Liver (tissue), 9 donors: ENCODE measurements around the gene NAGPA. TPM values are rescaled to one million over a fixed set of nuclear protein-coding genes. Genes with fewer than 3 reads are reported as not detected.

Source experiments
- DNase-seq: peaks from one replicate; pipeline ENCODE4 v3.0.0-alpha.2; 2017; ENCODE audit warnings: low spot score
- H3K27ac ChIP-seq, 2 donors: one replicate each; pipeline ENCODE4 v1.7.0; 2013; ENCODE audit warnings: inconsistent platforms in 2 of 2, low read length in 2 of 2, control low read depth in 1 of 2, low read depth in 1 of 2, mild to moderate bottlenecking in 1 of 2
- H3K27me3 ChIP-seq, 4 donors: one replicate each; pipeline versions ENCODE4 v1.6.1 to v1.7.0; 2013; ENCODE audit warnings: low read length in 3 of 4, inconsistent platforms in 1 of 4, mild to moderate bottlenecking in 1 of 4, moderate library complexity in 1 of 4; ENCODE audit not compliant: control insufficient read depth in 4 of 4, insufficient read depth in 4 of 4
- H3K36me3 ChIP-seq, 4 donors: one replicate each; pipeline versions ENCODE4 v1.6.1 to v1.7.0; 2013; ENCODE audit warnings: low read length in 3 of 4, mild to moderate bottlenecking in 3 of 4, low read depth in 1 of 4, moderate library complexity in 1 of 4; ENCODE audit not compliant: control insufficient read depth in 4 of 4, insufficient read depth in 3 of 4
- H3K4me1 ChIP-seq, 4 donors: one replicate each; pipeline versions ENCODE4 v1.6.1 to v1.7.0; 2013; ENCODE audit warnings: low read length in 3 of 4, mild to moderate bottlenecking in 3 of 4, moderate library complexity in 1 of 4; ENCODE audit not compliant: control insufficient read depth in 4 of 4, insufficient read depth in 4 of 4
- H3K4me3 ChIP-seq, 3 donors: one replicate each; pipeline versions ENCODE4 v1.6.1 to v1.7.0; 2013; ENCODE audit warnings: low read length in 3 of 3, control low read depth in 1 of 3, low read depth in 1 of 3, mild to moderate bottlenecking in 1 of 3
- H3K9ac ChIP-seq, 2 donors: one replicate each; pipeline ENCODE4 v1.7.0; 2013; ENCODE audit warnings: low read length in 2 of 2, mild to moderate bottlenecking in 2 of 2, moderate library complexity in 2 of 2, control low read depth in 1 of 2, low read depth in 1 of 2
- H3K9me3 ChIP-seq, 4 donors: one replicate each; pipeline versions ENCODE4 v1.6.1 to v1.7.0; 2013; ENCODE audit warnings: low read length in 3 of 4; ENCODE audit not compliant: control insufficient read depth in 4 of 4
- EGR1 ChIP-seq, 2 donors: IDR thresholded peaks; 2 replicates each; pipeline ENCODE4 v1.6.1; 2016 to 2018; ENCODE audit warnings: antibody characterized with exemption in 2 of 2, low read depth in 2 of 2
- FOXA1 ChIP-seq: IDR thresholded peaks from 2 replicates; pipeline ENCODE4 v1.6.1; 2016; ENCODE audit warnings: antibody characterized with exemption
- FOXA2 ChIP-seq: IDR thresholded peaks from 2 replicates; pipeline ENCODE4 v1.6.1; 2016; ENCODE audit warnings: antibody characterized with exemption
- GABPA ChIP-seq, 2 donors: IDR thresholded peaks in 1 of 2; conservative IDR thresholded peaks in 1 of 2; 2 replicates each; pipeline ENCODE4 v1.6.1; 2016; ENCODE audit warnings: antibody characterized with exemption in 2 of 2, mild to moderate bottlenecking in 1 of 2, moderate library complexity in 1 of 2
- HNF4A ChIP-seq, 2 donors: conservative IDR thresholded peaks; 2 replicates each; pipeline ENCODE4 v1.6.1; 2016; ENCODE audit warnings: antibody characterized with exemption in 2 of 2, mild to moderate bottlenecking in 2 of 2
- HNF4G ChIP-seq: IDR thresholded peaks from 2 replicates; pipeline ENCODE4 v1.6.1; 2016; ENCODE audit warnings: antibody characterized with exemption
- NR2F2 ChIP-seq: IDR thresholded peaks from 2 replicates; pipeline ENCODE4 v1.6.1; 2016; ENCODE audit warnings: antibody characterized with exemption
- RAD21 ChIP-seq, 2 donors: IDR thresholded peaks; 2 replicates each; pipeline ENCODE4 v1.6.1; 2016; ENCODE audit warnings: antibody characterized with exemption in 2 of 2, mild to moderate bottlenecking in 2 of 2
- REST ChIP-seq: IDR thresholded peaks from 2 replicates; pipeline ENCODE4 v1.6.1; 2016; ENCODE audit warnings: antibody characterized with exemption, mild to moderate bottlenecking
- RXRA ChIP-seq, 2 donors: IDR thresholded peaks; 2 replicates each; pipeline ENCODE4 v1.6.1; 2017 to 2018; ENCODE audit warnings: antibody characterized with exemption in 2 of 2, mild to moderate bottlenecking in 1 of 2
- SP1 ChIP-seq: IDR thresholded peaks from 2 replicates; pipeline ENCODE4 v1.6.1; 2018; ENCODE audit warnings: antibody characterized with exemption, mild to moderate bottlenecking
- TAF1 ChIP-seq: conservative IDR thresholded peaks from 2 replicates; pipeline ENCODE4 v1.6.1; 2016; ENCODE audit warnings: antibody characterized with exemption, mild to moderate bottlenecking
- YY1 ChIP-seq: IDR thresholded peaks from 2 replicates; pipeline ENCODE4 v1.6.1; 2016; ENCODE audit warnings: antibody characterized with exemption, mild to moderate bottlenecking
- WGBS: extraction: QIAGEN DNeasy Blood & Tissue Kit; methylation state at CpG from one replicate; pipeline ENCODE4 v1.1.7; 2013; 5-methylcytosine and 5-hydroxymethylcytosine counted together
- polyA plus RNA-seq, 2 donors: library from polyadenylated mRNA; stranded (reverse) in 1 of 2; unstranded in 1 of 2; fragments of 200-250 nt in 1 of 2; fragments of >200 nt in 1 of 2; fragmentation: Nextera tagmentation in 1 of 2; extraction: Ambion mirVana in 1 of 2; gene quantifications; one replicate each; pipeline versions ENCODE4 v1.2.1 to v1.2.3, GENCODE V29; 2013 to 2015
- total RNA-seq, 2 donors: library from RNA; depleted of rRNA; stranded (reverse); fragments of >200 nt; gene quantifications; one replicate each; pipeline ENCODE4 v1.2.3, GENCODE V29; 2014
- TF ChIP-seq, protein P1 (sequence below): IDR thresholded peaks from 2 replicates; pipeline ENCODE4 v1.6.1; 2016; ENCODE audit warnings: antibody characterized with exemption
- TF ChIP-seq, protein P2 (sequence below): IDR thresholded peaks from 2 replicates; pipeline ENCODE4 v1.6.1; 2016; ENCODE audit warnings: antibody characterized with exemption
- TF ChIP-seq, protein P3 (sequence below): IDR thresholded peaks from 2 replicates; pipeline ENCODE4 v1.6.1; 2016; ENCODE audit warnings: antibody characterized with exemption
- TF ChIP-seq, protein P4 (sequence below): fragments of 150-350 bp; IDR thresholded peaks from 2 replicates; pipeline ENCODE4 v1.5.1; 2017; ENCODE audit warnings: improper control_type of control experiment, low read depth, low read length; ENCODE audit not compliant: missing input control
- donor health status: healthy.
- donor health status: healthy.
- donor health status: healthy.
- donor health status: healthy.
- donor health status: healthy.

The NAGPA gene
- total and polyA plus RNA-seq, 4 donors, result 5.4 to 13.4 (median 10.7) TPM

- 94% methylated on average over 8 of the region's 8 CpGs for WGBS
- Histone ChIP-seq H3K27ac (no peak overlapping the region), H3K4me3 (no peak overlapping the region), H3K36me3 (peaks cover 0 to 7% (median 3%) of the 10 kb centered on the region in 4 donors), H3K9me3 (no peaks in the 10 kb centered on the region), H3K4me1 (peaks cover 0 to 4% (median 3%) of the 10 kb centered on the region in 4 donors), H3K9ac (no peak overlapping the region), H3K27me3 (no peaks in the 10 kb centered on the region)
- DNase-seq, result no peak
- TF ChIP-seq FOXA1, result no peak
- no peak for TF ChIP-seq HNF4G
- TF ChIP-seq, protein P1, sequence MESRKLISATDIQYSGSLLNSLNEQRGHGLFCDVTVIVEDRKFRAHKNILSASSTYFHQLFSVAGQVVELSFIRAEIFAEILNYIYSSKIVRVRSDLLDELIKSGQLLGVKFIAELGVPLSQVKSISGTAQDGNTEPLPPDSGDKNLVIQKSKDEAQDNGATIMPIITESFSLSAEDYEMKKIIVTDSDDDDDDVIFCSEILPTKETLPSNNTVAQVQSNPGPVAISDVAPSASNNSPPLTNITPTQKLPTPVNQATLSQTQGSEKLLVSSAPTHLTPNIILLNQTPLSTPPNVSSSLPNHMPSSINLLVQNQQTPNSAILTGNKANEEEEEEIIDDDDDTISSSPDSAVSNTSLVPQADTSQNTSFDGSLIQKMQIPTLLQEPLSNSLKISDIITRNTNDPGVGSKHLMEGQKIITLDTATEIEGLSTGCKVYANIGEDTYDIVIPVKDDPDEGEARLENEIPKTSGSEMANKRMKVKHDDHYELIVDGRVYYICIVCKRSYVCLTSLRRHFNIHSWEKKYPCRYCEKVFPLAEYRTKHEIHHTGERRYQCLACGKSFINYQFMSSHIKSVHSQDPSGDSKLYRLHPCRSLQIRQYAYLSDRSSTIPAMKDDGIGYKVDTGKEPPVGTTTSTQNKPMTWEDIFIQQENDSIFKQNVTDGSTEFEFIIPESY, result no peak
- TF ChIP-seq YY1, result no peak
- no peak for TF ChIP-seq NR2F2
- no peak for TF ChIP-seq GABPA (IDR thresholded peaks at IDR 0.05 in 1 of 2, conservative IDR thresholded peaks at IDR 0.05 in 1 of 2)
- TF ChIP-seq, protein P2, sequence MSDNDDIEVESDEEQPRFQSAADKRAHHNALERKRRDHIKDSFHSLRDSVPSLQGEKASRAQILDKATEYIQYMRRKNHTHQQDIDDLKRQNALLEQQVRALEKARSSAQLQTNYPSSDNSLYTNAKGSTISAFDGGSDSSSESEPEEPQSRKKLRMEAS, result no peak
- TF ChIP-seq HNF4A (conservative IDR thresholded peaks at IDR 0.05), result no peak
- no peak for TF ChIP-seq RAD21 (IDR thresholded peaks at IDR 0.05)
- TF ChIP-seq FOXA2, result no peak
- no peak for TF ChIP-seq RXRA (IDR thresholded peaks at IDR 0.05)
- TF ChIP-seq, protein P3, sequence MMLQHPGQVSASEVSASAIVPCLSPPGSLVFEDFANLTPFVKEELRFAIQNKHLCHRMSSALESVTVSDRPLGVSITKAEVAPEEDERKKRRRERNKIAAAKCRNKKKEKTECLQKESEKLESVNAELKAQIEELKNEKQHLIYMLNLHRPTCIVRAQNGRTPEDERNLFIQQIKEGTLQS, result no peak
- TF ChIP-seq EGR1 (IDR thresholded peaks at IDR 0.05; ENCODE audit: low read depth in 2 of 2), result no peak
- no peak for TF ChIP-seq SP1
- no peak for TF ChIP-seq REST
- TF ChIP-seq, protein P4, sequence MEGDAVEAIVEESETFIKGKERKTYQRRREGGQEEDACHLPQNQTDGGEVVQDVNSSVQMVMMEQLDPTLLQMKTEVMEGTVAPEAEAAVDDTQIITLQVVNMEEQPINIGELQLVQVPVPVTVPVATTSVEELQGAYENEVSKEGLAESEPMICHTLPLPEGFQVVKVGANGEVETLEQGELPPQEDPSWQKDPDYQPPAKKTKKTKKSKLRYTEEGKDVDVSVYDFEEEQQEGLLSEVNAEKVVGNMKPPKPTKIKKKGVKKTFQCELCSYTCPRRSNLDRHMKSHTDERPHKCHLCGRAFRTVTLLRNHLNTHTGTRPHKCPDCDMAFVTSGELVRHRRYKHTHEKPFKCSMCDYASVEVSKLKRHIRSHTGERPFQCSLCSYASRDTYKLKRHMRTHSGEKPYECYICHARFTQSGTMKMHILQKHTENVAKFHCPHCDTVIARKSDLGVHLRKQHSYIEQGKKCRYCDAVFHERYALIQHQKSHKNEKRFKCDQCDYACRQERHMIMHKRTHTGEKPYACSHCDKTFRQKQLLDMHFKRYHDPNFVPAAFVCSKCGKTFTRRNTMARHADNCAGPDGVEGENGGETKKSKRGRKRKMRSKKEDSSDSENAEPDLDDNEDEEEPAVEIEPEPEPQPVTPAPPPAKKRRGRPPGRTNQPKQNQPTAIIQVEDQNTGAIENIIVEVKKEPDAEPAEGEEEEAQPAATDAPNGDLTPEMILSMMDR, result no peak
- no peak for TF ChIP-seq TAF1
Observed at GRCh38 chr16:5026664-5027063, 7.1 kb downstream of the NAGPA start.
